Measurements from ENCODE around the gene PPP2R2C. TPM values are rescaled to one million over a fixed set of nuclear protein-coding genes. Genes with fewer than 3 reads are reported as not detected.

PPP2R2C gene
- total RNA-seq, 1 donor from 2014 or later, result 2.2 TPM

DNA sequence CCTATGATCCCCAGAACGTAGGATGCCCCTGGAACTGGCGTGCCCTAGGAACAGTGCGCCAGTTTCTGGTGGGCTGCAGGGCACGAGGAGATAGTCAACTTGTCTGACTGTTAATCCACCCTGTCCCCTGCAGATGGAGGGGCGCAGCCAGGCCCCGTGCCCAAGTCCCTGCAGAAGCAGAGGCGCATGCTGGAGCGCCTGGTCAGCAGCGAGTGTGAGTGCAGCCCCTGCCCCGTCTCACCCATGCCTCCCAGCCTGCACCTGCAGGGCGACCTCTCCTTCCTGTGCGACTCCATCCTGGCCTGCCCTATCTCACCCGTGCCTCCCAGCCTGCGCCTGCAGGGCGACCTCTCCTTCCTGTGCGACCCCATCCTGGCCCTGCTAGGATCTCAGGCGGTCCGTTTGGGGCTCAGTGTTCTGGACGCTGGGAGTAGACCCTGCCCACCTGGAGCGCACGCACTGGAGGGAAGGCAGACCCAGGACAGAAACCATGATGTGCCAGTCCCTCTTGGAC is 180.6 kb downstream of the PPP2R2C start:
- intact Hi-C loops (cut with DNase I), result no loop called here

DNA sequence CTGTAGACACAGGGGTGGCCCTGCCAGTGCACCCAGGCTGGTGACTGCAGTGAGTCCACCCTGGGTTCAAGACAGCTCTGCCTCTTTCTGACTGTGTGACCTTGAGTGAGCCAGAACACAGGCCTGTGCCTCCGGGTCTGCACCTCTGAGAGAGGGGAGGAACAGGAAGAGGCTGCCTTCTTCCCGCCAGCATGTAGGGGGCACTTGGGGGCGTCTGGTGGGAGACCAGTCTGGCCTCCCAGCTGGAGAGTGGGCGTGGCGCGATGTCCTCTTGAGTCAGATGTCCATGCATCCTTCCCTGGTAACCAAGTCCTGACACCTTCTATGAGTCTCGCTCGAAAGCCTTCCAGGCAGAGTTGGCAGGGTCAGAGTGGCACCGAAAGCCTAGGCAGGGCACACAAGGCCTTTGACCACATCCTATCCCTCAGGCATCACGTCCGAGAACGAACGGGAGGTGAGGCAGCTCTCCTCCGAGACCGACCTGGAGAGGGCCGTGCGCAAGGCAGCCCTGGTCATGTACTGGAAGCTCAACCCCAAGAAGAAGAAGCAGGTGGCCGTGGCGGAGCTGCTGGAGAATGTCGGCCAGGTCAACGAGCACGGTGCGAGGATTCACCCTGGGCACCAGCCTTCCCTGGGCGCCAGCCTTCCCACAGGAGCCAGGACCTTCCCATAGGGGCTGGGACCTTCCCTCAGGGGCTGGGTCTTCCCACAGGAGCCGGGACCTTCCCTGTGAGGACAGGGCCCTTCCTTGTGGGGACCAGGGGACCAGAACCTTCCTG is 181.5 kb downstream of the PPP2R2C start:
- TF ChIP-seq, protein P1, sequence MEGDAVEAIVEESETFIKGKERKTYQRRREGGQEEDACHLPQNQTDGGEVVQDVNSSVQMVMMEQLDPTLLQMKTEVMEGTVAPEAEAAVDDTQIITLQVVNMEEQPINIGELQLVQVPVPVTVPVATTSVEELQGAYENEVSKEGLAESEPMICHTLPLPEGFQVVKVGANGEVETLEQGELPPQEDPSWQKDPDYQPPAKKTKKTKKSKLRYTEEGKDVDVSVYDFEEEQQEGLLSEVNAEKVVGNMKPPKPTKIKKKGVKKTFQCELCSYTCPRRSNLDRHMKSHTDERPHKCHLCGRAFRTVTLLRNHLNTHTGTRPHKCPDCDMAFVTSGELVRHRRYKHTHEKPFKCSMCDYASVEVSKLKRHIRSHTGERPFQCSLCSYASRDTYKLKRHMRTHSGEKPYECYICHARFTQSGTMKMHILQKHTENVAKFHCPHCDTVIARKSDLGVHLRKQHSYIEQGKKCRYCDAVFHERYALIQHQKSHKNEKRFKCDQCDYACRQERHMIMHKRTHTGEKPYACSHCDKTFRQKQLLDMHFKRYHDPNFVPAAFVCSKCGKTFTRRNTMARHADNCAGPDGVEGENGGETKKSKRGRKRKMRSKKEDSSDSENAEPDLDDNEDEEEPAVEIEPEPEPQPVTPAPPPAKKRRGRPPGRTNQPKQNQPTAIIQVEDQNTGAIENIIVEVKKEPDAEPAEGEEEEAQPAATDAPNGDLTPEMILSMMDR (IDR thresholded peaks at IDR 0.05), result no peak
- Histone ChIP-seq H3K4me1 (no peaks in the 10 kb centered on the region), H3K4me3 (no peak overlapping the region), H3K27me3 (no peaks in the 10 kb centered on the region), H3K27ac (no peak overlapping the region), H3K36me3 (peaks cover 77 to 98% of the 10 kb centered on the region in 2 donors), H3K9me3 (no peaks in the 10 kb centered on the region)
- no peak for DNase-seq (ENCODE audit: low spot score in 2 of 2)
- intact Hi-C loops (cut with DNase I), result no loop called here

More for the DNA sequence above, 180.6 kb downstream of the PPP2R2C start:
- DNase-seq (ENCODE audit: low spot score in 2 of 2), result no peak
- TF ChIP-seq, protein P1 (IDR thresholded peaks at IDR 0.05), result no peak
- peaks cover 79 to 99% of the 10 kb centered on the region in 2 donors for H3K36me3 ChIP-seq
- H3K4me3 ChIP-seq, result no peak overlapping the region
- H3K27me3 ChIP-seq, result no peaks in the 10 kb centered on the region
- H3K27ac ChIP-seq, result no peak overlapping the region
- no peaks in the 10 kb centered on the region for H3K9me3 ChIP-seq
- no peaks in the 10 kb centered on the region for H3K4me1 ChIP-seq

DNA sequence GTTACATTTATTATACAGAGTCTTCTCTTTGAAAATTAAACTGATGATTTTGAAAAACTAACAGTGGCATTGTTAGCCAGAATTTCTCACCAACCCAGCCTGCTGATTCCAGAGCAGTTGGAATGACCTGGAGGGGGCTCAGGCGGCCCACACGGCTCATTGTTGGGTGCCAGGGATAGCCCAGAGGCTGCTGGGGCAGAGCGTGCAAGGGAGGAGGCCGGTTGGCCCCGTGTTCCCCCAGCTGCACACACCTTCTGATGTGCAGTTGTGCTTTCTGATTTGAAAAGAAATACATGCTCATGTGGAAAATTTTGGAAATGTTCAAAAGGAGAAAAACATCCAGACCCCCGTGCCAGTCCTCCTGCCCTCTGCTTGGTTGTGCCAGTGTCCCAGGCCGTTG is 182.2 kb downstream of the PPP2R2C start:
- H3K27me3 ChIP-seq, result no peaks in the 10 kb centered on the region
- no peak for DNase-seq (ENCODE audit: low spot score in 2 of 2)
- TF ChIP-seq, protein P1 (IDR thresholded peaks at IDR 0.05), result no peak
- no peaks in the 10 kb centered on the region for H3K4me1 ChIP-seq
- no peak overlapping the region for H3K4me3 ChIP-seq
- H3K27ac ChIP-seq, result no peak overlapping the region
- H3K36me3 ChIP-seq, result peaks cover 72 to 98% of the 10 kb centered on the region in 2 donors
- H3K9me3 ChIP-seq, result no peaks in the 10 kb centered on the region
- intact Hi-C loops (cut with DNase I), result no loop called here

DNA sequence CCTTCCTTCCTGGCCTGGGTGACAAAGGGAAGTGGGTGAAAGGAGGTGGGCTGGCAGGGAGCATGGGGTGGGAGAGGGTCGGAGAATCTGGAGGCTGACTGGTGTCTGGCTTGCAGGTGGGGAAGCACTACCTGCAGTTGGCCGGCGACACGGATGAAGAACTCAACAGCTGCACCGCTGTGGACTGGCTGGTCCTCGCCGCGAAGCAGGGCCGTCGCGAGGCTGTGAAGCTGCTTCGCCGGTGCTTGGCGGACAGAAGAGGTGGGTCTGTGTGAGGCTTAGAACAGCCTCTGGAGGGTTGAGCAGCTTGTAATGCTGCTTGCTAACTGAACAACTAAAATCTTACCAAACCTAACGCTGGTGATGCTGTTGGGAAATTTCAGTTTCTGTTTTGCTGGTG is 183.5 kb downstream of the PPP2R2C start:
- Histone ChIP-seq H3K36me3 (peaks cover 66 to 93% of the 10 kb centered on the region in 2 donors), H3K27me3 (no peaks in the 10 kb centered on the region), H3K4me1 (no peaks in the 10 kb centered on the region), H3K27ac (no peak overlapping the region), H3K9me3 (no peaks in the 10 kb centered on the region), H3K4me3 (no peak overlapping the region)
- DNase-seq (ENCODE audit: low spot score in 2 of 2), result no peak
- TF ChIP-seq, protein P1 (IDR thresholded peaks at IDR 0.05), result no peak
- intact Hi-C loops (cut with DNase I), result no loop called here

DNA sequence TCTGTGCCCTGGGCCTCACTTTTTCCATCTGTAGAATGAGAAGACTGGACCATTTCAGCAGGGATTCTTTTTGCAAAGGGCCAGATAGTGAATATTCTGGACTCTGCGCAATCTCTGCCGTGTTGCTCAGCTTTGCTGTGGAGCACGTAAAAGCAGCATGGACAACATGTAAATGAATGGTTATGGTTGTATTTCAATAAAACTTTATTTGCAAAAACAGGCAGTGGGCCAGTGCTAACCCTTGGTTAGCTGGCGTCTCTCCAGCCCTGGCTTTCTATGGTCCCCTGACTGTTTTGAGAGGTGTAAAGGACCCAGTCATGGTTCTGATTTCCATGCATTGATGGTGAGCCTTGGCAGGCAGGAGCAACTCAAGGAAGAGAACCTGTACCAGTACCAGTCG is 184.1 kb downstream of the PPP2R2C start:
- H3K27me3 ChIP-seq, result no peaks in the 10 kb centered on the region
- intact Hi-C loops (cut with DNase I), result no loop called here
- TF ChIP-seq, protein P1 (IDR thresholded peaks at IDR 0.05), result no peak
- DNase-seq (ENCODE audit: low spot score in 2 of 2), result peak in 1 of 2 donors; percentile 52
- H3K4me1 ChIP-seq, result no peaks in the 10 kb centered on the region
- H3K27ac ChIP-seq, result no peak overlapping the region
- H3K4me3 ChIP-seq, result no peak overlapping the region
- no peaks in the 10 kb centered on the region for H3K9me3 ChIP-seq
- peaks cover 63 to 93% of the 10 kb centered on the region in 2 donors for H3K36me3 ChIP-seq

Measured in ascending aorta (tissue), 2 donors.